Left lobe of liver (tissue), 2 donors: ENCODE measurements around the gene PRSS50. TPM values are rescaled to one million over a fixed set of nuclear protein-coding genes. Genes with fewer than 3 reads are reported as not detected.

Experiments used
- ATAC-seq: fragments of 200-7000 bp; cut with Tn5 transposase; one replicate; pipeline ENCODE4 v1.9.1; 2020; ENCODE audit warnings: mild to moderate bottlenecking, moderate library complexity
- DNase-seq: peaks from one replicate; pipeline ENCODE4 v3.0.0-alpha.2; 2020; ENCODE audit warnings: low spot score
- total RNA-seq: library from RNA; stranded (reverse); gene quantifications from one replicate; pipeline ENCODE4 v1.2.1, GENCODE V29; 2021
- donor health status: DM: no; HTN: no; CAD: no; lungs with moderate emphysema.
- donor health status: DM: no; HTN: yes; CAD: no.

PRSS50 gene
- total RNA-seq, 1 donor from 2014 or later = 0.13 TPM

- ATAC-seq = peak; percentile 37
- DNase-seq = no peak
Observed at GRCh38 chr3:46693892-46694226, 23.8 kb downstream of the PRSS50 start.

- peak; percentile 82 for ATAC-seq
- DNase-seq = peak; percentile 85
Observed at GRCh38 chr3:46693038-46693891, 24.4 kb downstream of the PRSS50 start, which contains the start of gene ALS2CL. TSS of gene ALS2CL (minus strand) at chr3:46693679. CDS start at chr3:46689440, 4,239 bp downstream.

- ATAC-seq (peak; percentile 29), DNase-seq (peak; percentile 71)
Observed at GRCh38 chr3:46692566-46692990, 25.1 kb downstream of the PRSS50 start.

GRCh38 chr3:46690798-46691197 lies 26.9 kb downstream of the PRSS50 start:
- DNase-seq = no peak
- ATAC-seq = no peak

- ATAC-seq = no peak
- DNase-seq = no peak
Observed at GRCh38 chr3:46685446-46685845, 32.2 kb downstream of the PRSS50 start.

- DNase-seq (no peak), ATAC-seq (no peak)
Observed at GRCh38 chr3:46684891-46685290, 32.8 kb downstream of the PRSS50 start.

- no peak for ATAC-seq
- no peak for DNase-seq
Observed at GRCh38 chr3:46682974-46683373, 34.7 kb downstream of the PRSS50 start.

- no peak for ATAC-seq
- no peak for DNase-seq
Observed at GRCh38 chr3:46681856-46682540, 35.7 kb downstream of the PRSS50 start.

- ATAC-seq (no peak), DNase-seq (no peak)
Observed at GRCh38 chr3:46681387-46681786, 36.3 kb downstream of the PRSS50 start.

GRCh38 chr3:46680298-46680826 lies 37.3 kb downstream of the PRSS50 start:
- no peak for ATAC-seq
- DNase-seq = no peak

GRCh38 chr3:46679681-46680080 lies 38.0 kb downstream of the PRSS50 start:
- DNase-seq (no peak), ATAC-seq (no peak)

GRCh38 chr3:46678280-46678679 lies 39.4 kb downstream of the PRSS50 start:
- DNase-seq (no peak), ATAC-seq (no peak)

GRCh38 chr3:46677411-46677726 lies 40.3 kb downstream of the PRSS50 start:
- DNase-seq = no peak
- ATAC-seq = peak; percentile 10

- DNase-seq (no peak), ATAC-seq (no peak)
Observed at GRCh38 chr3:46676601-46677410, 40.9 kb downstream of the PRSS50 start.

- peak; percentile 84 for ATAC-seq
- DNase-seq = peak; percentile 68
Observed at GRCh38 chr3:46675843-46676567, 41.7 kb downstream of the PRSS50 start.

- DNase-seq (no peak), ATAC-seq (no peak)
Observed at GRCh38 chr3:46675426-46675825, 42.2 kb downstream of the PRSS50 start.

GRCh38 chr3:46674031-46674845 lies 43.4 kb downstream of the PRSS50 start:
- DNase-seq (peak; percentile 40), ATAC-seq (no peak)

GRCh38 chr3:46673151-46674030 lies 44.3 kb downstream of the PRSS50 start:
- DNase-seq (peak; percentile 29), ATAC-seq (no peak)

- DNase-seq (no peak), ATAC-seq (no peak)
Observed at GRCh38 chr3:46672349-46672695, 45.3 kb downstream of the PRSS50 start.
